Ectodermal cell (in vitro differentiated cells): Measurements from ENCODE around the gene FBXW11.

Experiments
- H3K27ac ChIP-seq: 2 replicates; pipeline ENCODE4 v1.7.0; 2013; ENCODE audit warnings: mild to moderate bottlenecking, low read depth, low read length; ENCODE audit not compliant: insufficient read depth, poor library complexity, severe bottlenecking
- H3K27me3 ChIP-seq: 2 replicates; pipeline ENCODE4 v1.7.0; 2013; ENCODE audit warnings: mild to moderate bottlenecking, low read length; ENCODE audit not compliant: insufficient read depth, control insufficient read depth, poor library complexity, severe bottlenecking
- H3K36me3 ChIP-seq: one replicate; pipeline ENCODE4 v1.7.0; 2013; ENCODE audit warnings: low read length; ENCODE audit not compliant: control insufficient read depth, insufficient read depth
- H3K4me1 ChIP-seq: one replicate; pipeline ENCODE4 v1.7.0; 2013; ENCODE audit warnings: low read length; ENCODE audit not compliant: control insufficient read depth, insufficient read depth
- H3K4me3 ChIP-seq: 2 replicates; pipeline ENCODE4 v1.7.0; 2013; ENCODE audit warnings: low read depth, low read length, control low read depth; ENCODE audit not compliant: insufficient read depth
- H3K9me3 ChIP-seq: 2 replicates; pipeline ENCODE4 v1.7.0; 2013; ENCODE audit warnings: mild to moderate bottlenecking, low read length, moderate library complexity; ENCODE audit not compliant: control insufficient read depth
- WGBS, 2 experiments: methylation state at CpG; one replicate each; pipeline ENCODE4 v1.1.7; 2013; ENCODE audit warnings: missing lambda C conversion rate in 2 of 2; 5-methylcytosine and 5-hydroxymethylcytosine counted together

FBXW11 gene

GRCh38 chr5:171848486-171848885 is 158.0 kb downstream of the FBXW11 start:
- Histone ChIP-seq H3K9me3 (no peaks in the 10 kb centered on the region), H3K36me3 (no peaks in the 10 kb centered on the region), H3K27me3 (no peaks in the 10 kb centered on the region), H3K4me1 (no peaks in the 10 kb centered on the region), H3K27ac (no peak overlapping the region), H3K4me3 (no peak overlapping the region)
- WGBS, 2 experiments, result 93 to 96% methylated on average over 5 of the region's 5 CpGs

GRCh38 chr5:171848006-171848405 is 158.4 kb downstream of the FBXW11 start:
- H3K36me3 ChIP-seq, result no peaks in the 10 kb centered on the region
- WGBS, 2 experiments, result 86% methylated on average over 15 of the region's 15 CpGs
- no peak overlapping the region for H3K4me3 ChIP-seq
- H3K27me3 ChIP-seq, result no peaks in the 10 kb centered on the region
- no peaks in the 10 kb centered on the region for H3K4me1 ChIP-seq
- H3K9me3 ChIP-seq, result no peaks in the 10 kb centered on the region
- H3K27ac ChIP-seq, result no peak overlapping the region

GRCh38 chr5:171847026-171847425 is 159.4 kb downstream of the FBXW11 start:
- WGBS, 2 experiments, result 93 to 97% methylated on average over 3 of the region's 3 CpGs
- H3K4me3 ChIP-seq, result no peak overlapping the region

GRCh38 chr5:171846323-171846722 is 160.1 kb downstream of the FBXW11 start:
- WGBS, 2 experiments, result 90 to 91% methylated on average over 10 of the region's 10 CpGs
- Histone ChIP-seq H3K9me3 (no peaks in the 10 kb centered on the region), H3K36me3 (no peaks in the 10 kb centered on the region), H3K4me1 (no peaks in the 10 kb centered on the region), H3K27me3 (no peaks in the 10 kb centered on the region), H3K4me3 (no peak overlapping the region), H3K27ac (no peak overlapping the region)

More at GRCh38 chr5:171847026-171847425, 159.4 kb downstream of the FBXW11 start:
- Histone ChIP-seq H3K27me3 (no peaks in the 10 kb centered on the region), H3K36me3 (no peaks in the 10 kb centered on the region), H3K4me1 (no peaks in the 10 kb centered on the region), H3K27ac (no peak overlapping the region), H3K9me3 (no peaks in the 10 kb centered on the region)

GRCh38 chr5:171845857-171846256 is 160.6 kb downstream of the FBXW11 start:
- no peaks in the 10 kb centered on the region for H3K4me1 ChIP-seq
- no peak overlapping the region for H3K4me3 ChIP-seq
- no peaks in the 10 kb centered on the region for H3K9me3 ChIP-seq
- 93 to 97% methylated on average over 3 of the region's 3 CpGs for WGBS, 2 experiments
- H3K36me3 ChIP-seq, result no peaks in the 10 kb centered on the region
- H3K27me3 ChIP-seq, result no peaks in the 10 kb centered on the region
- H3K27ac ChIP-seq, result no peak overlapping the region

- Histone ChIP-seq H3K27ac (no peak overlapping the region), H3K36me3 (no peaks in the 10 kb centered on the region), H3K4me3 (no peak overlapping the region), H3K27me3 (no peaks in the 10 kb centered on the region), H3K4me1 (no peaks in the 10 kb centered on the region), H3K9me3 (no peaks in the 10 kb centered on the region)
- WGBS, 2 experiments, result 89 to 93% methylated on average over 11 of the region's 11 CpGs
These were observed 161.3 kb downstream of the FBXW11 start for GRCh38 chr5:171845040-171845630.

- no peaks in the 10 kb centered on the region for H3K36me3 ChIP-seq
- no peaks in the 10 kb centered on the region for H3K9me3 ChIP-seq
- H3K27ac ChIP-seq, result no peak overlapping the region
- whole genome bisulfite sequencing, 2 experiments, result 91 to 95% methylated on average over 5 of the region's 5 CpGs
- H3K27me3 ChIP-seq, result no peaks in the 10 kb centered on the region
- no peak overlapping the region for H3K4me3 ChIP-seq
- H3K4me1 ChIP-seq, result no peaks in the 10 kb centered on the region
These were observed 163.6 kb downstream of the FBXW11 start for GRCh38 chr5:171842777-171843328.

- Histone ChIP-seq H3K4me1 (no peaks in the 10 kb centered on the region), H3K9me3 (no peaks in the 10 kb centered on the region), H3K27ac (no peak overlapping the region), H3K36me3 (no peaks in the 10 kb centered on the region), H3K27me3 (no peaks in the 10 kb centered on the region), H3K4me3 (no peak overlapping the region)
- WGBS, 2 experiments, result 91 to 93% methylated on average over 24 of the region's 24 CpGs
These were observed 164.3 kb downstream of the FBXW11 start for GRCh38 chr5:171841984-171842776.

GRCh38 chr5:171840711-171841522 is 165.5 kb downstream of the FBXW11 start:
- no peaks in the 10 kb centered on the region for H3K27me3 ChIP-seq
- no peaks in the 10 kb centered on the region for H3K9me3 ChIP-seq
- no peak overlapping the region for H3K4me3 ChIP-seq
- WGBS, 2 experiments, result 91 to 92% methylated on average over 16 of the region's 16 CpGs
- H3K4me1 ChIP-seq, result no peaks in the 10 kb centered on the region
- no peak overlapping the region for H3K27ac ChIP-seq
- no peaks in the 10 kb centered on the region for H3K36me3 ChIP-seq

GRCh38 chr5:171840066-171840465 is 166.4 kb downstream of the FBXW11 start:
- Histone ChIP-seq H3K27ac (no peak overlapping the region), H3K36me3 (no peaks in the 10 kb centered on the region), H3K9me3 (no peaks in the 10 kb centered on the region), H3K27me3 (no peaks in the 10 kb centered on the region), H3K4me1 (no peaks in the 10 kb centered on the region), H3K4me3 (no peak overlapping the region)
- 42 to 50% methylated on average over 2 of the region's 2 CpGs for WGBS, 2 experiments
